ENCODE measurements around the gene SWAP70. TPM values are rescaled to one million over a fixed set of nuclear protein-coding genes. Genes with fewer than 3 reads are reported as not detected.

SWAP70 gene
- total and polyA plus RNA-seq, 2 of the 8 experiments (the other 6 are each of a cell fraction or from before 2014, with no cell fraction given), result 14.8 to 37.5 TPM

- no peak for TF ChIP-seq FOSL1 (IDR thresholded peaks at IDR 0.05; ENCODE audit: insufficient read depth, low read depth, low read length)
- no peak for TF ChIP-seq TBP (IDR thresholded peaks at IDR 0.05; ENCODE audit: low read depth, low read length)
- TF ChIP-seq RFX5 (IDR thresholded peaks at IDR 0.05; ENCODE audit: borderline replicate concordance, low read depth, low read length), result no peak
- TF ChIP-seq CHD2 (IDR thresholded peaks at IDR 0.05; ENCODE audit: low read length), result no peak
- no peak for TF ChIP-seq EZH2 (IDR thresholded peaks at IDR 0.05; ENCODE audit: low read depth, low read length, severe bottlenecking)
- no peak for TF ChIP-seq SP1 (IDR thresholded peaks at IDR 0.05; ENCODE audit: low read depth, low read length)
- no peak for TF ChIP-seq SIN3A (conservative IDR thresholded peaks at IDR 0.05 in 1 of 2, IDR thresholded peaks at IDR 0.05 in 1 of 2; ENCODE audit: low read depth in 1 of 2, low read length in 2 of 2)
These were observed 21.0 kb upstream of the SWAP70 start (continued) for GRCh38 chr11:9642894-9643293.
